ENCODE results near the gene GALNT2. TPM values are rescaled to one million over a fixed set of nuclear protein-coding genes. Genes with fewer than 3 reads are reported as not detected.

The GALNT2 gene
- total and polyA plus RNA-seq, 8 donors, result 18.3 to 118 (median 57.3) TPM

DNA sequence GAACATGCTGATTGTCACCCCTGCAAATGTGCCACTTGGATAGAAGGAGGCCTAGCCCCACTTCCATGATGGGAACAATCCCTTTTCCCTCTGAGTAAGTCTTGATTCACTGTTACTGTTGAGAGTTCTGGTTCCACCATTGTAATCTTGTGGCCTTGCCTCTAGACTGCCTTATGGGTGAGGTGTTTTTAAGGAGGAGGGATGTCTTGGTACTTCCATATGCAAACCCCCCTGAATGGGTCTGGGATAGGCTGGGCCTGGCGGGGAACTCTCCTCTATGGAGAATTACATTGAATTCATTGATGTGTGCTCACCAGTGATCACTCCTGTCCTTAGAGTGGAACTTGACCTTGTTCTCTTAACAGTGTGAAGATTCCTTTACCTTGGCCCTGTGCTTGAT, 5.8 kb downstream of the GALNT2 start:
- Histone ChIP-seq H3K27ac (peak overlapping the region in 1 of 4 donors; percentile 88), H3K4me1 (peaks cover 11 to 62% (median 29%) of the 10 kb centered on the region in 3 donors), H3K36me3 (no peaks in the 10 kb centered on the region), H3K4me3 (no peak overlapping the region), H3K9me3 (no peaks in the 10 kb centered on the region), H3K27me3 (no peaks in the 10 kb centered on the region)
- ATAC-seq (no peak), DNase-seq (peak in 1 of 6 donors; percentile 8), FAIRE-seq (no peak)
- 98 to 100% methylated on average over 1 of the region's 1 CpG for WGBS, 2 donors
- intact Hi-C loops (cut with DNase I), result no loop called here
- TF ChIP-seq, protein P1, sequence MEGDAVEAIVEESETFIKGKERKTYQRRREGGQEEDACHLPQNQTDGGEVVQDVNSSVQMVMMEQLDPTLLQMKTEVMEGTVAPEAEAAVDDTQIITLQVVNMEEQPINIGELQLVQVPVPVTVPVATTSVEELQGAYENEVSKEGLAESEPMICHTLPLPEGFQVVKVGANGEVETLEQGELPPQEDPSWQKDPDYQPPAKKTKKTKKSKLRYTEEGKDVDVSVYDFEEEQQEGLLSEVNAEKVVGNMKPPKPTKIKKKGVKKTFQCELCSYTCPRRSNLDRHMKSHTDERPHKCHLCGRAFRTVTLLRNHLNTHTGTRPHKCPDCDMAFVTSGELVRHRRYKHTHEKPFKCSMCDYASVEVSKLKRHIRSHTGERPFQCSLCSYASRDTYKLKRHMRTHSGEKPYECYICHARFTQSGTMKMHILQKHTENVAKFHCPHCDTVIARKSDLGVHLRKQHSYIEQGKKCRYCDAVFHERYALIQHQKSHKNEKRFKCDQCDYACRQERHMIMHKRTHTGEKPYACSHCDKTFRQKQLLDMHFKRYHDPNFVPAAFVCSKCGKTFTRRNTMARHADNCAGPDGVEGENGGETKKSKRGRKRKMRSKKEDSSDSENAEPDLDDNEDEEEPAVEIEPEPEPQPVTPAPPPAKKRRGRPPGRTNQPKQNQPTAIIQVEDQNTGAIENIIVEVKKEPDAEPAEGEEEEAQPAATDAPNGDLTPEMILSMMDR (IDR thresholded peaks at IDR 0.05), result no peak

DNA sequence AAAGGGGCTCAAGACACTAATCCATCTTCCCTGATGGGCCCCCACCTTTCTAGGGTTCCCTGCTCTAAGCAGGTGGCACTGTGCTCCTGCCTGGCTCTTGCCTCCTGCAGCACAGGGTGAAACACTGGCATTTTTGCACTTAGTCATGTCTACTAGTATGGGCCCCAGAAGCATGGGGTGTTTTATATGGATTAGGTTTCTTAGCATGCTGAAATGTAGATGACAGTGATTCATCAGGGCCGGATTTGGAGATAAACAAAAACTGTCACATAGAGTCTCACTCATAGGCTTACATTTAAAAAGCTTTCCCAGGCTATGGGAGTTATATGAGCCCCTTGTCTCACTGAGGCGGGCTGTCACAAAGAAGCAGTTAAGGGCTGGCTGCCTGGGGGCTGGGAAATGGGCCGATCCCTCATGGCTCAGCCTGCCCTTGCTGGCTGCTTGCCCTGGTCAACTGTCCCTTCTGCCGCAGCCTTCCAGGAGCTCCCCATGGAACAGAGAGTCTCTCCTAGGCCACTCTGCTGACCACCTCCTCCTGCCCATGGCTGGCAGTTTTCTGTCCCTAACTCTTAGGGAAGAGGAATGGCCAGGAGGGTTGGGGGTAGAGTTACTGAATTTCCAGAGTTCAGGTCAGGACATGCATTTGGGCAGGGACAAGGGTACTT, 6.5 kb downstream of the GALNT2 start:
- no peak overlapping the region for H3K4me3 ChIP-seq
- H3K4me1 ChIP-seq, result peaks cover 12 to 68% (median 30%) of the 10 kb centered on the region in 3 donors
- 33 to 35% methylated on average over 4 of the region's 4 CpGs for WGBS, 2 donors
- ATAC-seq (peak in 1 of 4 donors; percentile 3), FAIRE-seq (no peak), DNase-seq (peak in 1 of 6 donors; percentile 58)
- intact Hi-C loops (cut with DNase I), result no loop called here
- TF ChIP-seq, protein P1 (IDR thresholded peaks at IDR 0.05), result no peak
- no peaks in the 10 kb centered on the region for H3K36me3 ChIP-seq
- peak overlapping the region in 1 of 4 donors; percentile 20 for H3K27ac ChIP-seq
- no peaks in the 10 kb centered on the region for H3K9me3 ChIP-seq
- H3K27me3 ChIP-seq, result no peaks in the 10 kb centered on the region

DNA sequence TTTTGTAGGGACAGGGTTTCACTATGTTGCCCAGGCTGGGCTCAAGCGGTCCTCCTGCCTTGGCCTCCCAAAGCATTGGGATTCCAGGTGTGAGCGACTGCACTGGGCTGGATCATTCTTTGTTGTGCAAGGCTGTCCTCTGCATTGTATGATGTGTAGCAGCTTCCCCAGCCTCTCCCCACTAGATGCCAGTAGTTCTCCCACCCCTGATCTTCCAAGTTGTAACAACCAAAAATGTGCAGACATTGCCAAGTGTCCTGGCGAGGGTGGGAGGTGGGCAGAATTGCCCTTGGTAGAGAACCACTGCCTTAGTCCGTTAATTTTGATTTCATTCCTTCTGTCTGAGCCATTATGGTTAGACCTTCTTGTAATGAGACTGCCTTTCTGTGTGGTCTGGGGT, 7.2 kb downstream of the GALNT2 start:
- intact Hi-C loops (cut with DNase I), result no loop called here
- DNase-seq (no peak), ATAC-seq (no peak), FAIRE-seq (no peak)
- Histone ChIP-seq H3K9me3 (no peaks in the 10 kb centered on the region), H3K27me3 (no peaks in the 10 kb centered on the region), H3K36me3 (no peaks in the 10 kb centered on the region), H3K27ac (no peak overlapping the region), H3K4me3 (no peak overlapping the region), H3K4me1 (peaks cover 16 to 75% (median 35%) of the 10 kb centered on the region in 3 donors)
- TF ChIP-seq, protein P1 (IDR thresholded peaks at IDR 0.05), result no peak
- 65 to 86% methylated on average over 4 of the region's 4 CpGs for WGBS, 2 donors

DNA sequence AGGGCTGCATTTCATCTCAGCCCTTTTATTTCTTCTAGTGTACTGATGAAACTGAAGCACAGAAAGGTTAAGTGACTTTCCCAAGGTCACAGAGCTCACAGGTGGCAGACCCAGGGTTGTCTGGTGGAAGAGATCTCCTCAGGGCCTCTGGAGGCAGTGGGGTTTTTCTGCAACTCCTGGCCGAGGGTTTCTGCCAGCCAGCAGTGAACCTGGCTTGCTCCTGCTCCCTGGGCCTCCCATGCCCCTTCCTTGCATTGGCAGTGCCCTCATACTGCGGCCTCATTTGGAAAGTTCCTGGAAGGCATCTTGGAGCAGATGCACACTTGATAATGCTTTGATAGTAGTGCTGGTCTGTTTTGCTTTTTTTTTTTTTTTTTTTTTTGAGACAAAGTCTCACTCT, 7.7 kb downstream of the GALNT2 start:
- Histone ChIP-seq H3K36me3 (no peaks in the 10 kb centered on the region), H3K4me1 (peaks cover 16 to 77% (median 40%) of the 10 kb centered on the region in 3 donors), H3K4me3 (no peak overlapping the region), H3K27me3 (no peaks in the 10 kb centered on the region), H3K9me3 (no peaks in the 10 kb centered on the region), H3K27ac (no peak overlapping the region)
- FAIRE-seq, result no peak
- DNase-seq, result peak in 1 of 6 donors; percentile 41
- ATAC-seq, result peak in 1 of 4 donors; percentile 1
- intact Hi-C loops (cut with DNase I), result no loop called here
- 33 to 36% methylated on average over 2 of the region's 2 CpGs for WGBS, 2 donors
- TF ChIP-seq, protein P1 (IDR thresholded peaks at IDR 0.05), result no peak

DNA sequence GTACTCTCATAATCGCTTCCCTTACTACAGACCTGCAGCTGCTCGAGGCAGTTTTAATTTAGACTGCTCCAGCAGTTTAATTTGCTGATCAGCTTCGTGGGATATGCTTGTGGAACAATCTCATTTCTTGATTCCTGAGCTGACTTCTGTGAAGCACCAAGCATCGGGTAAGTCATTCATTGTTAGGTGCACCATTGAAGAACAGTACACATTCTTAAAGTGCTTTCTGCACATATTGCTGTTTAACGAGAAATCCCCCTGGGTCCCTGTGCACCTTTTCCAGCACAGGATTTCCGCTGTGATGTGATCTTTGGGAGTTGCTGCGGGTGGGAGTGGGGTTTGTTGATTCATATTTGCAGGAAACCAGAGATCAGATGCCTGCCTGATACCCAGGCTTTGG, 9.1 kb downstream of the GALNT2 start:
- H3K27ac ChIP-seq, result no peak overlapping the region
- DNase-seq, result no peak
- no peak for ATAC-seq
- no peaks in the 10 kb centered on the region for H3K27me3 ChIP-seq
- no peaks in the 10 kb centered on the region for H3K9me3 ChIP-seq
- H3K4me3 ChIP-seq, result no peak overlapping the region
- intact Hi-C loops (cut with DNase I), result no loop called here
- TF ChIP-seq, protein P1 (IDR thresholded peaks at IDR 0.05), result no peak
- no peak for FAIRE-seq
- no peaks in the 10 kb centered on the region for H3K36me3 ChIP-seq
- H3K4me1 ChIP-seq, result peaks cover 21 to 81% (median 36%) of the 10 kb centered on the region in 3 donors
- 64 to 65% methylated on average over 7 of the region's 7 CpGs for WGBS, 2 donors

Data from pancreas (tissue), 10 donors.